Mammary epithelial cell (primary cell): Measurements from ENCODE around the gene ELOVL1.

ENCODE experiments used
- EZH2 ChIP-seq: IDR thresholded peaks from 2 replicates; pipeline ENCODE4 v1.6.1; 2012; ENCODE audit warnings: low read length, inconsistent platforms, borderline replicate concordance
- TF ChIP-seq, protein P1 (sequence below), 2 donors: IDR thresholded peaks in 1 of 2; conservative IDR thresholded peaks in 1 of 2; 2 replicates each; pipeline ENCODE4 v1.5.1; 2011 to 2012; ENCODE audit warnings: inconsistent platforms in 2 of 2, low read length in 2 of 2, mild to moderate bottlenecking in 2 of 2, control low read depth in 1 of 2, low read depth in 1 of 2; ENCODE audit not compliant: insufficient read depth in 1 of 2; ENCODE audit errors: extremely low read depth in 1 of 2

DNA sequence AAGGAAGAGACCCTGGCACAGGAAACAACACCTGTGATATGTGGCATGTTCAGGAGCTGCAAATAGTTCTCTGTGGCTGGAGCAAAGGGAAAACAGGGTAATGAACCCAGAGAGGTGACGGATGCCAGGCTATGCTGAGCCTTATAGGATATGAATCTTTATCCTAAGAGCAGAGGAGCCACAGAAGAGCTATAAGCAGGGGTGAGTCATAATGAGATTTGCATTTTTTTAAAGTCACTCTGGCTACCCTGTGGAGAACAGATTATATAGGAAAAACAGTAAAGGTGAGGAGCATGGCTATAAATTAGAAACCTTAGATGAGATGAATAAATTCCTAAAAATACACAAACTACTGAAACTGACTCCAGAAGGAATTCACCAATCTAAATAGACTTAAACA lies 43.0 kb downstream of the ELOVL1 start:
- no peak for TF ChIP-seq EZH2
- TF ChIP-seq, protein P1, sequence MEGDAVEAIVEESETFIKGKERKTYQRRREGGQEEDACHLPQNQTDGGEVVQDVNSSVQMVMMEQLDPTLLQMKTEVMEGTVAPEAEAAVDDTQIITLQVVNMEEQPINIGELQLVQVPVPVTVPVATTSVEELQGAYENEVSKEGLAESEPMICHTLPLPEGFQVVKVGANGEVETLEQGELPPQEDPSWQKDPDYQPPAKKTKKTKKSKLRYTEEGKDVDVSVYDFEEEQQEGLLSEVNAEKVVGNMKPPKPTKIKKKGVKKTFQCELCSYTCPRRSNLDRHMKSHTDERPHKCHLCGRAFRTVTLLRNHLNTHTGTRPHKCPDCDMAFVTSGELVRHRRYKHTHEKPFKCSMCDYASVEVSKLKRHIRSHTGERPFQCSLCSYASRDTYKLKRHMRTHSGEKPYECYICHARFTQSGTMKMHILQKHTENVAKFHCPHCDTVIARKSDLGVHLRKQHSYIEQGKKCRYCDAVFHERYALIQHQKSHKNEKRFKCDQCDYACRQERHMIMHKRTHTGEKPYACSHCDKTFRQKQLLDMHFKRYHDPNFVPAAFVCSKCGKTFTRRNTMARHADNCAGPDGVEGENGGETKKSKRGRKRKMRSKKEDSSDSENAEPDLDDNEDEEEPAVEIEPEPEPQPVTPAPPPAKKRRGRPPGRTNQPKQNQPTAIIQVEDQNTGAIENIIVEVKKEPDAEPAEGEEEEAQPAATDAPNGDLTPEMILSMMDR (conservative IDR thresholded peaks at IDR 0.05 in 1 of 2, IDR thresholded peaks at IDR 0.05 in 1 of 2; ENCODE audit: extremely low read depth in 1 of 2, insufficient read depth in 1 of 2, low read depth in 1 of 2, low read length in 2 of 2): no peak
